Testis (tissue), 3 donors: ENCODE measurements around the gene SMTNL2. TPM values are rescaled to one million over a fixed set of nuclear protein-coding genes. Genes with fewer than 3 reads are reported as not detected.

Experiments used
- DNase-seq: peaks from one replicate; pipeline ENCODE4 v3.0.0-alpha.2; 2019
- H3K27ac ChIP-seq, 2 donors: fragments of 200-600 bp; sonication (generic); one replicate each; pipeline ENCODE4 v1.5.1; 2019
- H3K27me3 ChIP-seq: fragments of 200-600 bp; sonication (generic); one replicate; pipeline ENCODE4 v1.5.1; 2019
- H3K36me3 ChIP-seq: fragments of 200-600 bp; sonication (generic); one replicate; pipeline ENCODE4 v1.5.1; 2017; ENCODE audit warnings: low read depth; ENCODE audit errors: missing control alignments
- H3K4me1 ChIP-seq: fragments of 200-600 bp; sonication (generic); one replicate; pipeline ENCODE4 v1.5.1; 2019
- H3K4me3 ChIP-seq, 2 donors: fragments of 200-600 bp; sonication (generic); one replicate each; pipeline ENCODE4 v1.5.1; 2017 to 2019
- H3K9me3 ChIP-seq: fragments of 200-600 bp; sonication (generic); one replicate; pipeline ENCODE4 v1.5.1; 2017
- POLR2A ChIP-seq: fragments of 450-650 bp; IDR thresholded peaks from one replicate; pipeline ENCODE4 v1.6.1; 2017; ENCODE audit warnings: antibody characterized with exemption, mild to moderate bottlenecking, moderate library complexity
- WGBS, 2 donors: methylation state at CpG; one replicate each; pipeline ENCODE4 v1.1.5; 2018; 5-methylcytosine and 5-hydroxymethylcytosine counted together
- intact Hi-C: fragments of 100-400 bp; cut with DNase I; formaldehyde crosslinking; loops from one replicate; pipeline ENCODE4 v1.15.1; 2023; ENCODE audit warnings: low total_unique reads
- polyA plus RNA-seq: library from polyadenylated mRNA; stranded (reverse); fragments of 350-450 nt; fragmentation: Illumina TruSeq; extraction: RNeasy Lipid Tissue Mini Kit (QIAGEN cat#74804); gene quantifications from one replicate; pipeline ENCODE4 v1.2.3, GENCODE V29; 2014; ENCODE audit warnings: low read depth, low replicate concordance; ENCODE audit not compliant: insufficient read depth
- total RNA-seq, 2 donors: library from RNA; depleted of rRNA; stranded (reverse); fragments of >200 nt; gene quantifications; one replicate each; pipeline ENCODE4 v1.2.3, GENCODE V29; 2016
- TF ChIP-seq, protein P1 (sequence below), 3 experiments: fragments of 450-650 bp in 2 of 3; fragments of 200-600 bp in 1 of 3; sonication (generic) in 1 of 3; IDR thresholded peaks; one replicate each; pipeline ENCODE4 v1.5.1; 2016 to 2019; ENCODE audit warnings: antibody characterized with exemption in 3 of 3, mild to moderate bottlenecking in 2 of 3, moderate library complexity in 1 of 3

Gene SMTNL2
- total and polyA plus RNA-seq, 3 donors from 2014 or later, result 2.6 to 6.9 (median 4.3) TPM

DNA sequence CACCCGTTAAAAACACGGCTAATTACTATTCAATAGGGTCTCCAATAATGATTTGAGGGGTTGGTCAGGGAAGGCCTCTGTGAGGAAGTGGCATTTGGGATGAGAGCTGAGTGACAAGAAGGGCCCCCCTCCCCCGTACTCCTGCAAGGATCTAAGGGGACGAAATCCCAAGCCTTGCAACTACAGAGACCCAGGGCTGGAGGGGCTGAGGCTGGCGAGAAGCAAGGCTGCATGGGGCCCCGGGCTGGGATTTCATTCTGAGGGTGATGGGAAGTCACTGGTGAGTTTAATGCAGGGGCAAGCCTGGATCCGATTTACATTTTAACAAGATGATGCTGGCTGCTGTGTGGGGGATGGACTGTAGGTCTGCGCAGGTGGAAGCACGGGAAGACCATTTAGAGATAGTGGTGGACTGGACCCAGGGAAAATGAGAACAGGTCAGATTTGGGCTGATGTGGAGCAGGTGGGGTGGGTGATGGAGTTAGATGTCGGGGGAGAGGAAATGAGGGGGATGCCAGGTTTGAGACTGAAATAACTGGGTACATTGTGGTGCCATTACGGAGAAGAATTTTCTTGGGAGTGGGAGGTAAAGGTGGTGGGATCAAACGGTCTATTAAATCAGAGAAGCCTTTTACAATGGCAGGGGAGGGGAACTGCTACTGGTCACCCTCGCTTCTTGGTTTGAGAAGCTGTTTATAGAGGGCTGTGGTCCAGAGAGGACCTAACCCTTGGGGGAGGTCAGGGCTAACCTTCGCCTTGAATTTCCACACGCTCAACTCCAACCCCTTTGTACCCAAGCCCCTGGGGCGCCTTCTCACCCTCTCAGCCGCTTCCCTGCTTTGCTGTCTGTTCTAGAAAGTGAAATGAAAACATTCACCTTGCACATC lies 28.2 kb upstream of the SMTNL2 start:
- H3K4me1 ChIP-seq, result peaks cover 29% of the 10 kb centered on the region
- H3K4me3 ChIP-seq, result peak overlapping the region; percentile 66 to 86
- DNase-seq, result no peak
- no peaks in the 10 kb centered on the region for H3K9me3 ChIP-seq
- no peak for TF ChIP-seq POLR2A
- TF ChIP-seq, protein P1, sequence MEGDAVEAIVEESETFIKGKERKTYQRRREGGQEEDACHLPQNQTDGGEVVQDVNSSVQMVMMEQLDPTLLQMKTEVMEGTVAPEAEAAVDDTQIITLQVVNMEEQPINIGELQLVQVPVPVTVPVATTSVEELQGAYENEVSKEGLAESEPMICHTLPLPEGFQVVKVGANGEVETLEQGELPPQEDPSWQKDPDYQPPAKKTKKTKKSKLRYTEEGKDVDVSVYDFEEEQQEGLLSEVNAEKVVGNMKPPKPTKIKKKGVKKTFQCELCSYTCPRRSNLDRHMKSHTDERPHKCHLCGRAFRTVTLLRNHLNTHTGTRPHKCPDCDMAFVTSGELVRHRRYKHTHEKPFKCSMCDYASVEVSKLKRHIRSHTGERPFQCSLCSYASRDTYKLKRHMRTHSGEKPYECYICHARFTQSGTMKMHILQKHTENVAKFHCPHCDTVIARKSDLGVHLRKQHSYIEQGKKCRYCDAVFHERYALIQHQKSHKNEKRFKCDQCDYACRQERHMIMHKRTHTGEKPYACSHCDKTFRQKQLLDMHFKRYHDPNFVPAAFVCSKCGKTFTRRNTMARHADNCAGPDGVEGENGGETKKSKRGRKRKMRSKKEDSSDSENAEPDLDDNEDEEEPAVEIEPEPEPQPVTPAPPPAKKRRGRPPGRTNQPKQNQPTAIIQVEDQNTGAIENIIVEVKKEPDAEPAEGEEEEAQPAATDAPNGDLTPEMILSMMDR (IDR thresholded peaks at IDR 0.05), result no peak
- intact Hi-C loops, result no loop called here
- no peaks in the 10 kb centered on the region for H3K36me3 ChIP-seq
- WGBS, 2 donors, result 35 to 46% methylated on average over 17 of the region's 17 CpGs
- no peaks in the 10 kb centered on the region for H3K27me3 ChIP-seq
- peak overlapping the region; percentile 72 to 80 for H3K27ac ChIP-seq

DNA sequence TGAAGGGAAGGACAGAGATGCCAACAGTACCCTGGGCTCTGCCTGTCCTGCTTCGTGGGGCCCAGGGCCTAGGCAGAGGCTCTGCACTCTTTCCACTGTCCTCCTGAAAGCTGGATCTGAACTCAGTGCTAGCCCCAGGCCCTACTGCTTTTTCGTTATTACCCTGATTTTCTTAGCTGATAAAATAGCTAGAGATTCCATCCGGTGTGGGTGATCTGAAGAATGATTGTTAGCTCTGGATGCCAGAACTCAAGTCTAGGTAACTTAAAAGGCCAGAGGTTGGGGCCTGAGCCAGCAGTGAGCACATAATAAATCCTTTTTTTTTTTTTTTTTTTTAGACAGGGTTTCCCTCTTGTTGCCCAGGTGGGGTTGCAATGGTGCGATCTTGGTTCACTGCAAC lies 27.3 kb upstream of the SMTNL2 start:
- WGBS, 2 donors, result 78 to 82% methylated on average over 4 of the region's 4 CpGs
- Histone ChIP-seq H3K4me1 (peaks cover 29% of the 10 kb centered on the region), H3K27me3 (no peaks in the 10 kb centered on the region), H3K36me3 (no peaks in the 10 kb centered on the region), H3K9me3 (no peaks in the 10 kb centered on the region), H3K27ac (no peak overlapping the region), H3K4me3 (no peak overlapping the region)
- intact Hi-C loops, result no loop called here
- no peak for TF ChIP-seq POLR2A
- TF ChIP-seq, protein P1 (IDR thresholded peaks at IDR 0.05), result no peak
- no peak for DNase-seq

DNA sequence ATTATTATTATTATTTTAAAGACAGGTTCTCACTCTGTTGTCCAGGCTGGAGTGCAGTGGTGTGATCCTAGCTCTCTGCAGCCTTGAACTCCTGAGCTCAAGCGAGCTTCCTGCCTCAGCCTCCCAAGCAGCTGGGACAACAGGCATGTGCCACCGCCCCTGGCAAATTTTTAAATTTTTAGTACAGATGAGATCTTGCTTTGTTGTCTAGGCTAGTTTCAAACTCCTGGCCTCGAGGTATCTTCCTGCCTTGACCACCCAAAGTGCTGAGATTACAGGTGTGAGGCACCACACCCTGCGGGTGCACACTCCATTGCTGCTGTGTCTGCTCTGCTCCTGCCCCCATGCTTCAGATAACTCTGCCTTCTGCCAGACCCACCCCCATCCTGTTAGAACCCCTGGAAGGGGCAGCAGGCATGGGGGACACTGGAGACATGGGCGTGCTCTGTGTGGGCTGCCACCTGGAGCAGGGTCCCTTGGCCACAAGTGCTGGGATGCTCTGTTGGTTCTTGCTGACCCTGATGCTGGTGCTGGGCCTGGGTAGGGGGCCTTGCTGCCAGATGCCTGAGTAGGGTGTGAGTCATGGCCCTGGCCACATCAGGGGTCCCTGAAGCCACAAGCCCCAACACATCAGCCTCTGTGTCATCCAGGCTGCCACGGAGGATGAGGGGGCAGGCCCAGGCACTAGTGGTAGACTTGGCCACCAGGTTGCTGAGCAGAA lies 26.5 kb upstream of the SMTNL2 start:
- DNase-seq, result no peak
- no peak overlapping the region for H3K27ac ChIP-seq
- intact Hi-C loops, result no loop called here
- H3K36me3 ChIP-seq, result no peaks in the 10 kb centered on the region
- no peaks in the 10 kb centered on the region for H3K27me3 ChIP-seq
- peaks cover 29% of the 10 kb centered on the region for H3K4me1 ChIP-seq
- no peaks in the 10 kb centered on the region for H3K9me3 ChIP-seq
- 87 to 94% methylated on average over 4 to 6 of the region's 6 CpGs for WGBS, 2 donors
- TF ChIP-seq, protein P1 (IDR thresholded peaks at IDR 0.05), result no peak
- TF ChIP-seq POLR2A, result no peak
- H3K4me3 ChIP-seq, result no peak overlapping the region

DNA sequence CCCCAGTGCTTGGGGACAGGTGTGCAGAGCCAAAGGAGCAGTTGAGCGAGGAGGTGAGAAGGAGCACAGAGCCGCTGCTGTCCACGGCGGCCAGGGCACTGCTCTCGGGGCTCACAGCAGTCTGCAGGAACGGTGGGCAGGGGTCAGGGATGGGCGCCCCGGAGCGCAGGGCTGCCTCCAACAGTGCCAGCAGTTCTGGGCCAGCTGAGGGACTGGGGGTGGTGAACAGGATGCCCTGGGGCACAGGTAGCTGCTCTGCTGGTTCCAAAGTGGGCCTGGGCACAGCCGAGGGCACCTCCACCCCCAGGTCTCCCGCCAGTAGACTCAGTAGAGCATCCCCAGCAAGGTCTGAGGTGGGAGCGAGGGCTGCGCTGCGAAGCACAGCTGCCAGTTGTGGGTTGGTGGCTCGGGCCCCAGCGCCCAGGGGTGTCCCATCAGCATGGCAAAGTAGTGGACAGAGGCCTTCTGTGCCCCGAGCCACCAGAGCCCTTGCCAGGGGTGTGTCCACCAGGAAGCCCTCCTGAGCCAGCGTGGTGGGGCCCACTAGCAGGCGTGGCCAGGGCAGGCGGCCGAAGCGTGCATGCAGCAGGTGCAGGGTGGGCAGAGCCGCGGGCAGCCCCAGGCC lies 25.9 kb upstream of the SMTNL2 start:
- intact Hi-C loops, result no loop called here
- TF ChIP-seq, protein P1 (IDR thresholded peaks at IDR 0.05), result no peak
- TF ChIP-seq POLR2A, result no peak
- 75 to 92% methylated on average over 4 to 24 of the region's 24 CpGs for WGBS, 2 donors
- no peaks in the 10 kb centered on the region for H3K36me3 ChIP-seq
- no peak for DNase-seq
- H3K4me3 ChIP-seq, result no peak overlapping the region
- no peaks in the 10 kb centered on the region for H3K9me3 ChIP-seq
- H3K4me1 ChIP-seq, result peaks cover 29% of the 10 kb centered on the region
- H3K27me3 ChIP-seq, result no peaks in the 10 kb centered on the region
- no peak overlapping the region for H3K27ac ChIP-seq
